Frontal cortex (tissue), 4 donors: ENCODE data around the gene FRMD3. TPM values are rescaled to one million over a fixed set of nuclear protein-coding genes. Genes with fewer than 3 reads are reported as not detected.

Experiments
- DNase-seq, 2 donors: peaks; one replicate each; pipeline ENCODE4 v3.0.0; 2012; ENCODE audit warnings: low spot score in 2 of 2
- FAIRE-seq: peaks from 2 replicates; lab custom pipeline; 2012; peaks lifted over from hg19 to GRCh38; lab: Jason Lieb, UNC
- total RNA-seq: library from RNA; depleted of rRNA; stranded (reverse); fragments of >200 nt; gene quantifications from one replicate; pipeline ENCODE4 v1.2.3, GENCODE V29; 2014
- donor health status: control.
- donor health status: control.
- donor health status: control.

Gene FRMD3
- total RNA-seq, 1 donor from 2014 or later = 43.6 TPM

DNA sequence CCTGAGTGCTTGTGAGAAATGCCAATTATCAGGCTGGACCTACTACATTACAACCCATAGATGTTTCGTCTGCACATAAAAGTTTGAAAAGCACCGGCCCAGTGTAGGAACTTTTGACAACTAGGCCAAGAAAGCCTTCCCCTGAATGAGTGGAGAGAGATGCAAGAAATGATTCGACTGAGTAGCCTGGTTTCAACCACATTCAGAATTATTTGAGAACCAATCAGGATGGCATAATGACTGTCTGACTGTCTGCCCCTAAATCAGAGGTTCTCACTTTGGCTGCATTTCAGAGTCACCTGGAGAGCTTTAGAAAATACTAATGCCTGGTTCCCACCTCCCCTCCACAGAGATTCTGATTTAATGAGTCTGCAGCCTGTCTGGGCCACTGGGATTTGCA is 61.1 kb downstream of the FRMD3 start:
- DNase-seq (no peak), FAIRE-seq (no peak)

DNA sequence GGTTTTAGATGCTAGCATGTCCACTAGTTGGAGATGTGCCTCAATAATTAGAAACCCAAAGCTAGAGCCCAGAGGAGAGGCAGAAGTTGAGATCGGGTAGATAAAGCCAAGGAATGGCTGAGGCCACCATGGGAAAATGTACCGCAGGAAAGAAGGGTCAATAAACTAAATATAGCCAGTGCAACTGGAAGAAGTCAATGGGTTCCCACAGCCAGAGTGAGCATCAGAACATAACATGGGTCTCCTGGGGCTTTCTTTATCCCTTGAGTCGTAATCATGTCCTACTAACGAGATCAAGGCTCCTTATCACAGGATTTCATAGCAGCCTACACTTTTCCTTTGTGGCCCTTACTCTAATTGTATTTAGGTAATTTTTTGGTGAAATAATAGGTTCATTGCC is 61.7 kb downstream of the FRMD3 start:
- FAIRE-seq (no peak), DNase-seq (no peak)

- DNase-seq (no peak), FAIRE-seq (no peak)
Measured at GRCh38 chr9:83475741-83476140, 62.5 kb downstream of the FRMD3 start.

DNA sequence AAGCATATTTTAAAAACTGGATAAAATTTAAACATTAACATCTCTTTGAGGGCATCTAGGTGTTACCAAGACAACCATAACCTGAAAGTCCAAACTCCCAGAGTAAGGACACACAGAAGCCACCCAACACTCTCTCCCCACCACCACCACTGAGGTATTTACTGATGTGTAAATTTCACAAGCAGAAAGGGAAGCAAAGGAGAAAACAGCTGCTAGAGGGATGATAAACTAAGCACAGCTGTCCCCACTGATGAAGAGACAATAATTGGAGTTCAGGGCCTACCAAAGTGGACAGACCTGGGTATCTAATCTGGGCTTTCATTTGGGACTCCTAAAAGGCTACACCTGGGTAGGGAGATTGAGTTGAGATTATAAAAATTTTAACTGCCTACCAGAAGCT is 63.6 kb downstream of the FRMD3 start:
- FAIRE-seq (no peak), DNase-seq (no peak)

DNA sequence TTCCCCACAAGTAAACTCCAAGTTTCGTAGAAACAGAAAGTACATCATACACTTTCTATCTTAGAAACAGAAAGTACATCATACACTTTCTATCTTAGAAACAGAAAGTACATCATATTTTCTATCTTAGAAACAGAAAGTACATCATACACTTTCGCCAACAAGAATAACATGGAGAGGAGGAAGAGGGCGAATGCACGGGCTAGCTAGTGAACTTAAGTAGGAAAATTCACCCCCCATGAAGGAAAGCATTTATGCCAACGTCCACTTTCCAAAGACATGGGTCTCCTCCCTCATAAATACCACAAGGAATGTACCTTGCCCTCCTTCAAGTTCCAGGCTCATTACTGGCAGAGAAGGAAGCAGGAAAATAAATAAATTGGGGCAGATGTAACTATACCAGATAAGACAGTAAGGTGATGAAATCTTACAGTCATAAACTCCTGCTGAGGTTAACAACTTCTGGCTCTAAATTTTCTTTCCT is 64.7 kb downstream of the FRMD3 start:
- no peak for FAIRE-seq
- no peak for DNase-seq

DNA sequence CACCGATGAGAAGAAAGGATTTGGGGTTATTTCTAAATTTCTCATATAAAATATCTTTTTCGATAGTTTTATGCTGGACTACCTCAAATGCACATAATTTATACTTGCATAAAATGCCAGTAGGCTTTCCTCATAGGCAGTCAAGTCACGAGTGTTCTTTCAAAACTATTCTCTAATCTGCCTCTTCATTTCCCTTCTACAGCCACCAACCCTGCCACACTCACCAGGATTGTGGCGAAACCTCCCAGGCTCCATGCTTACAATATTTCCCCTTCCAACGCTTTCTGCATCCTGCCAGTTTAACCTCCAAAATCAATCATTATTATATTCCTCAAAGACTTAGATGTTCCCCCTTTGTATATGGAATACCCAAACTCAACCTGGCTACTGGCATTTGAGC is 65.4 kb downstream of the FRMD3 start:
- no peak for FAIRE-seq

GRCh38 chr9:83472221-83472665 is 66.0 kb downstream of the FRMD3 start:
- no peak for DNase-seq
- FAIRE-seq = no peak

More for the DNA sequence above, 65.4 kb downstream of the FRMD3 start:
- no peak for DNase-seq

DNA sequence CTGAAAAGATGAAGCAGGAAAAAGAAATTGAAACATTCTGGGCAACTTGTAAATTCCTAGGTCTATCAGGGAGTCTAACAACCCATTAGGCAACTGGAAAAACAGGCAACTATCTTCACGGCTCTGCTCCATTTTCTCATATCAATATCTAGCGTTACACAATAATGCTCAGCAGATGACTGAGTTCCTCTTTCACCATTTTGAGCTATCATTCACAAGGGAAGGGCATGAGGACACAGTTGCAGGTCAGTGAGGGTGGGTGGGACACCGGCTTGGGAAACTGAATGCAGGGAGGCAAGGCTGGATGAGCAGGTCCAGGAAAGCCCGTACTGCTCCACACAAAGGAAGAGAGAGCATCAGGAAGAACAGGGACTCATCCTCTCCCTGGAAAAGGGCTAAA is 67.0 kb downstream of the FRMD3 start:
- FAIRE-seq = no peak

GRCh38 chr9:83469722-83470121 is 68.5 kb downstream of the FRMD3 start:
- no peak for DNase-seq
- FAIRE-seq = no peak

More for the DNA sequence above, 67.0 kb downstream of the FRMD3 start:
- no peak for DNase-seq

DNA sequence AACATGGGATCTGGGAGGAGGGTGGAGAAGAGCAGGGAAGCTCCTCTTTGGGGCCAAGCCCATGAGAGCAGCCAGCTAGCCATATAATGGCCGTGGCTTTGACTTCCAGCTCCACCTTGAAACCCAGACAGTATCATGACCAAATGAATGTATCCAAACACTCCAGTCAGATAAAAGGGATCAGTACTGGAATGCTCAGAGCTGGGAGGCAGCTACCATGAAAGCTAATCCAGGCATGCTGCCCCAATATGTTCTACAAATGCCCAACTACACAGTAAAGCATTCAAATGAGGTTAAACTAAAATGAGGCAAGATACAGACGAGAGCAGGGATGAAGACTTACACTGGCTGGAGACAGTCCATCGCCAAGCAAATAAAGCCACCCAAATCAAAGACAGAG is 69.4 kb downstream of the FRMD3 start:
- FAIRE-seq (no peak), DNase-seq (no peak)

DNA sequence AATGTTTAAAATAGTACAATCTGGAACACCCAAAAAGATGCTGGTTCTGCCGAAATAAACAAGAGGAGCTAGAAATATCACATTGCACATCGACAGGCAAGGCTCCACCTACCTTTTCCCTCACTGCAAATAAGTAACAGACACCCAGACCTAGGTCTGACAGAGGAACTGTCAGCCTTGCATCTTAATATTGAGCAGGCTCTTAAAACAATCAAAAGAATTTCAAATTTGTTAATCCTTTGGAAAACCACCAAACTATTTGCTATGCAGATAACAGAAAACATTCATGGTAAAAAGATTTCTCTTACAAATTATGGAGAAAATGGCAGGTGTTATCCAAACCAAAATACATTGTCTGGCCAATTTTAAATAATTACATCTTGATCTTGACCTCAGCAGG is 71.3 kb downstream of the FRMD3 start:
- no peak for DNase-seq

DNA sequence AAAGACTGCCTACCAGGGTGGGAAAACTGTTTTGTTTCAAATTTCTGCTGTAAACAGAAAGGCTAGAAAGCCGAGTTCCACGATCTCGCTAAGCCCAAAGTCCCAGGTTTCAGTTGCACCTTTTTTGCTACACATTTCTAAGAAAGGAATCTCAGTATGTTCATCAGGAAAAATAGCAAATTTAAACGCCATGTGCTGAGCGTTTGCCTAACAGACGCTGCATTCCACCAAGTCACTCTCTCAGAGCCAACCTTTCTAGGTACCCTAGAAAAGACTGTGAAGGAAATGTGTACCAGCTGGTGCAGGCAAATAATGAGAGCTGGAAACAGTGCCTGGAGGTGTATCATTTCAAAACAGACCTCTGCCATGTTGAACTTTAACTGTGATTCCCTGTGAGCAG is 71.8 kb downstream of the FRMD3 start:
- DNase-seq (no peak), FAIRE-seq (no peak)

More for the DNA sequence above, 71.3 kb downstream of the FRMD3 start:
- FAIRE-seq = no peak

DNA sequence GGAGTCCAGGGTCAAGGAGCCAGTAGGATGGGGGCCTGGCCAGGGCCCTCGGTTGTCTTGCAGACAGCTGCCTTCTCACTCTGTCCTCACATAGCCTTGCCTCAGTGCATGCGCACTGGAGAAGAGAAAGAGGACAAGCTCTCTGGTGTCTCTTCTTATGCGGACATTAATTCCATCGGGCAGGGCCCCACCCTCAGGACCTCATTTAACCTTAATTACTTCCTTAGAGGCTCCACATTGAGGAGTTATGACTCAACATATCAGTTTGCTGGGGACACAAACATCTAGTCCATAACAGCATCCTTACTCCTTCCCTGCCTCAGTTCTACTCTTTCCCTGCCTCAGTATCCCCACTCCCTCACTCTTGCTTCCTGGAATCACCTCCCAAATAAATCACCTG is 78.4 kb downstream of the FRMD3 start:
- no peak for FAIRE-seq
- no peak for DNase-seq

- no peak for FAIRE-seq
- no peak for DNase-seq
Measured at GRCh38 chr9:83458530-83458929, 79.7 kb downstream of the FRMD3 start.

GRCh38 chr9:83457005-83457404 is 81.2 kb downstream of the FRMD3 start:
- no peak for FAIRE-seq

DNA sequence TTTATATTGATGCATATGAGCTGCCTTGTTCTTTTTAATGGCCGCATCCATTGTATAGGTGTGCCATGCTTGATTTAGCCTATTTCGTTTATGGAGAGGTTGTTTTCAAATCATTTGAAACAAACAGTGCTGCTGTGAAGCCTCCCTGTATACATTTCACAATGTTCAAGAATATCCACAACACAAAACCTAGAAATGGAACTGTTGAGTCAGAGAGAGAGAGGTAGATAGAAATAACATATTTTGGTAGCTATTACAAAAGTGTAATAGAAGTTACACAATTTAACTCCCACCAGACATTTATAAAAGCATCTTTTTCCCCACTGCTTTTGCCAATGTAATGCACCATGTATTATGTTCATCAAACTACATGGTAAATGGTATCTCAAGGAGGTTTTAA is 82.0 kb downstream of the FRMD3 start:
- DNase-seq (no peak), FAIRE-seq (no peak)

More at GRCh38 chr9:83457005-83457404, 81.2 kb downstream of the FRMD3 start:
- no peak for DNase-seq

GRCh38 chr9:83454076-83454475 is 84.1 kb downstream of the FRMD3 start:
- no peak for FAIRE-seq
- no peak for DNase-seq

- no peak for FAIRE-seq
- DNase-seq = no peak
Measured at GRCh38 chr9:83451308-83451707, 86.9 kb downstream of the FRMD3 start.

DNA sequence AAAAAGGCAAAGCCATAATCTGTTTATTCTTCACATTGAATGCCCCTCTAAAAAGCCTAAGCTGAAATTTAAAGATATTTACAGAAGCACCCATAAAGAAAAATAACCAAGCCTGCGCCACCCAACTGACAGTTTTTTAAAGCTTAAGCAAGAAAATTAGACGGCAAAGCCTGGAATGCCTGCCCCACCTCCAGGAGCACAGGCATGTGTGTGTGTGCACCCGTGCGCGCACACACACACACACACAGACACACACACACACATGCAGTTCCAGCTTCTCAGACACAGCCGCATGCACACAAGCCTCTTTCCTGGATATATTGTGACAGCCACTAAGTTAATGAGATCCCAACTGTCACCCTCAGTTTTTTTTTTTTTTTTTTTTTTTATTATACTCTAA is 88.2 kb downstream of the FRMD3 start:
- FAIRE-seq (no peak), DNase-seq (no peak)

DNA sequence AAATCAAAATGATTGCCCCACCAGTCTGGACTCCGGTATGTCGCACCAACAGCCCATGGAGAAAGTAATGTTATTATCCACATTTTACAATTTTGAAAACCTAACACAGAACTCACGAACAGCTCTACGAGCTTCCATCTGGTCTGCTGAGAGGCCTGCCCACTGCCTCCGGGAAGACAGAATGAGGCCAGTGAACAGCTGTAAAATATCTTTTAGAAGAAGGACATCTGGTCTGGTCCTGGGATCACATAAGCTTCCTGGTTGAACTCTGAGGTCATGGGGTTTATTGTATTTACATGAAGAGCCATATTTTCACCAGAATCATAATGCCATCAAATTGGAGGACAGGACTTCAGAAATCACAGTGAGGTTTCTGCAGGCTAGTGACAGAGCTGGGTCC is 89.0 kb downstream of the FRMD3 start:
- DNase-seq = no peak
- no peak for FAIRE-seq

- FAIRE-seq = no peak
- DNase-seq = no peak
Measured at GRCh38 chr9:83448626-83449025, 89.6 kb downstream of the FRMD3 start.

DNA sequence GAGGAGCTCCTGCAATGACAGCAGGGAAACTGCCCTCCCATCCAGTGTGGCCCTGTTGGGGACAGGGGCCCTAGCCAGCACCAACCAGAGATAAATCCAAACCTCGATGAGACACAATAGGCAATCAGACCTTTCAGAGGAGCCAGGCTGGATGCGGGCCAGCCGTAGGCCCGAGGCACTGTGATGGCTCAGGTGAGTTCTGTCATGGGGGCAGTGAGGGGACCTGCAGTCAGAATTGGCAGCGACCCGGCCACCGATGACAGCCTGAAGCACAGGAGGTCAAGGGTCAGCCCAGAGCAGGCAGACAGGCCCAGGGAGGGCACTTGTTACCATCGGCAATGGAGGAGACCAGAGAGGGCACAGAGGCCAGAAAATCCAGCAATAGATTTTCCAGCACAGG is 90.8 kb downstream of the FRMD3 start:
- FAIRE-seq (no peak), DNase-seq (no peak)
